HCT116 (cell line): ENCODE data around the gene DGKB. TPM values are rescaled to one million over a fixed set of nuclear protein-coding genes. Genes with fewer than 3 reads are reported as not detected.

ENCODE experiments used
- ATAC-seq: fragments of 200-7000 bp; cut with Tn5 transposase; 2 replicates; pipeline ENCODE4 v1.9.1; 2020; ENCODE audit warnings: mild to moderate bottlenecking, moderate library complexity
- BruUV-seq: library from RNA; stranded (reverse); fragments of 400-500 nt; replicated peaks from 2 replicates; lab custom pipeline; 2021; lab: Mats Ljungman, UMichigan
- CTCF ChIA-PET: fragments of 300-600 bp; sonication (Branson Sonifier 250); formaldehyde crosslinking; loops from one replicate; lab custom pipeline; 2021; ENCODE audit warnings: antibody characterized with exemption; lab: Charles Lee
- POLR2A ChIA-PET: fragments of 300-600, 350-600 bp; sonication (Branson Sonifier 250); formaldehyde crosslinking; loops from one replicate; lab custom pipeline; 2021; ENCODE audit warnings: antibody characterized with exemption; lab: Charles Lee
- RAD21 ChIA-PET, 2 experiments: fragments of 300-600 bp; sonication (Branson Sonifier 250); formaldehyde crosslinking; loops; one replicate each; lab custom pipeline; 2023; ENCODE audit warnings: low total read pairs in 2 of 2; ENCODE audit not compliant: uncharacterized antibody in 2 of 2, unreplicated experiment in 2 of 2, low non-redundant PET in 1 of 2; lab: Charles Lee
- DNase-seq: peaks from one replicate; pipeline ENCODE4 v3.0.0-alpha.2; 2010; ENCODE audit warnings: low read depth, low spot score
- H2AFZ ChIP-seq: fragments of 200-600 bp; shearing (Covaris generic), sonication (generic); 2 replicates; pipeline ENCODE4 v1.6.1; 2017; ENCODE audit warnings: low read depth, mixed run types, mixed read lengths, antibody characterized with exemption, low read length; ENCODE audit not compliant: poor library complexity, severe bottlenecking
- H3K27ac ChIP-seq: 2 replicates; pipeline ENCODE4 v1.5.1; 2012; ENCODE audit warnings: low read depth, low read length
- H3K27me3 ChIP-seq: fragments of 200-600 bp; sonication (generic); 2 replicates; pipeline ENCODE4 v1.6.1; 2016; ENCODE audit warnings: mixed run types, low read length, mixed read lengths; ENCODE audit not compliant: insufficient read depth
- H3K36me3 ChIP-seq, 2 experiments: fragments of 200-500 bp in 1 of 2; fragments of 200-600 bp in 1 of 2; sonication (Bioruptor generic) in 1 of 2; sonication (generic) in 1 of 2; 2 replicates each; pipeline versions ENCODE4 v1.5.1 to v1.6.1; 2014 to 2016; ENCODE audit warnings: low read length in 2 of 2, inconsistent platforms in 1 of 2, mixed read lengths in 1 of 2, mixed run types in 1 of 2; ENCODE audit not compliant: insufficient read depth in 2 of 2, control insufficient read depth in 1 of 2
- H3K4me1 ChIP-seq, 2 experiments: fragments of 200-600 bp in 1 of 2; sonication (generic) in 1 of 2; 2 replicates each; pipeline versions ENCODE4 v1.5.1 to v1.6.1; 2012 to 2017; ENCODE audit warnings: low read length in 2 of 2, inconsistent platforms in 1 of 2, mild to moderate bottlenecking in 1 of 2, mixed read lengths in 1 of 2, mixed run types in 1 of 2, moderate library complexity in 1 of 2; ENCODE audit not compliant: insufficient read depth in 2 of 2, control insufficient read depth in 1 of 2
- H3K4me2 ChIP-seq: fragments of 200-600 bp; sonication (generic); 2 replicates; pipeline ENCODE4 v1.6.1; 2017; ENCODE audit warnings: mixed run types, low read length, mixed read lengths
- H3K4me3 ChIP-seq, 2 experiments: fragments of 200-600 bp in 1 of 2; sonication (generic) in 1 of 2; replicated peaks in 1 of 2; 2 replicates each; pipeline ENCODE4 v1.5.1; 2011 to 2016; ENCODE audit warnings: low read length in 2 of 2, control low read depth in 1 of 2, low read depth in 1 of 2, mild to moderate bottlenecking in 1 of 2, mixed read lengths in 1 of 2, mixed run types in 1 of 2
- H3K79me2 ChIP-seq: fragments of 200-600 bp; sonication (generic); 2 replicates; pipeline ENCODE4 v1.6.1; 2017; ENCODE audit warnings: mild to moderate bottlenecking, mixed run types, low read length, moderate library complexity, mixed read lengths; ENCODE audit not compliant: insufficient read depth
- H3K9ac ChIP-seq: fragments of 200-600 bp; sonication (generic); 2 replicates; pipeline ENCODE4 v1.6.1; 2016; ENCODE audit warnings: low read length, mixed read lengths
- H3K9me2 ChIP-seq: fragments of 200-600 bp; sonication (generic), shearing (Covaris generic); 2 replicates; pipeline ENCODE4 v1.6.1; 2017; ENCODE audit warnings: mixed run types, mild to moderate bottlenecking, moderate library complexity; ENCODE audit not compliant: insufficient read depth
- H3K9me3 ChIP-seq, 2 experiments: fragments of 200-500 bp in 1 of 2; fragments of 200-600 bp in 1 of 2; sonication (Bioruptor generic) in 1 of 2; sonication (generic) in 1 of 2; 2 replicates each; pipeline ENCODE4 v1.6.1; 2014 to 2017; ENCODE audit warnings: low read length in 2 of 2, mixed read lengths in 2 of 2, inconsistent platforms in 1 of 2, low read depth in 1 of 2, mild to moderate bottlenecking in 1 of 2, mixed run types in 1 of 2, moderate library complexity in 1 of 2; ENCODE audit not compliant: control insufficient read depth in 1 of 2, insufficient read depth in 1 of 2
- H4K20me1 ChIP-seq: fragments of 200-600 bp; sonication (generic), shearing (Covaris generic); 2 replicates; pipeline ENCODE4 v1.6.1; 2017; ENCODE audit warnings: mixed run types, mild to moderate bottlenecking, moderate library complexity; ENCODE audit not compliant: insufficient read depth
- CBX3 ChIP-seq: IDR thresholded peaks from 2 replicates; pipeline ENCODE4 v1.6.1; 2012; ENCODE audit warnings: low read depth
- ELF1 ChIP-seq: IDR thresholded peaks from 2 replicates; pipeline ENCODE4 v1.6.1; 2012; ENCODE audit warnings: low read depth, borderline replicate concordance
- EZH2phosphoT487 ChIP-seq: fragments of 200-600 bp; IDR thresholded peaks from 2 replicates; pipeline ENCODE4 v1.6.1; 2018; ENCODE audit warnings: antibody characterized with exemption, borderline replicate concordance
- FOSL1 ChIP-seq: IDR thresholded peaks from 2 replicates; pipeline ENCODE4 v1.6.1; 2012; ENCODE audit warnings: low read depth
- JUND ChIP-seq: IDR thresholded peaks from 2 replicates; pipeline ENCODE4 v1.6.1; 2012
- POLR2A ChIP-seq: IDR thresholded peaks from 2 replicates; pipeline ENCODE4 v1.7.0; 2011; ENCODE audit warnings: borderline replicate concordance; ENCODE audit not compliant: insufficient read depth, insufficient read length; ENCODE audit errors: extremely low read depth
- RAD21 ChIP-seq: IDR thresholded peaks from 2 replicates; pipeline ENCODE4 v1.6.1; 2012; ENCODE audit warnings: low read depth, mild to moderate bottlenecking
- SIN3A ChIP-seq: IDR thresholded peaks from 2 replicates; pipeline ENCODE4 v1.6.1; 2012; ENCODE audit warnings: low read depth
- SRF ChIP-seq: IDR thresholded peaks from 2 replicates; pipeline ENCODE4 v1.6.1; 2012; ENCODE audit warnings: low read depth
- ZFX ChIP-seq: fragments of 450-650 bp; IDR thresholded peaks from 2 replicates; pipeline ENCODE4 v1.6.1; 2017
- intact Hi-C: fragments of 100-400 bp; cut with micrococcal nuclease; formaldehyde crosslinking; loops from 2 replicates; pipeline ENCODE4 v1.10.0; 2022
- total RNA-seq: library from RNA; stranded (reverse); gene quantifications from one replicate; pipeline ENCODE4 v1.2.1, GENCODE V29; 2021; ENCODE audit not compliant: unreplicated experiment
- TF ChIP-seq, protein P1 (sequence below): IDR thresholded peaks from 2 replicates; pipeline ENCODE4 v1.6.1; 2011; ENCODE audit warnings: mild to moderate bottlenecking, low read length, moderate library complexity; ENCODE audit not compliant: insufficient replicate concordance; ENCODE audit errors: extremely low read depth

Gene DGKB
- total RNA-seq, 1 experiment from 2014 or later, result 0.05 TPM

DNA sequence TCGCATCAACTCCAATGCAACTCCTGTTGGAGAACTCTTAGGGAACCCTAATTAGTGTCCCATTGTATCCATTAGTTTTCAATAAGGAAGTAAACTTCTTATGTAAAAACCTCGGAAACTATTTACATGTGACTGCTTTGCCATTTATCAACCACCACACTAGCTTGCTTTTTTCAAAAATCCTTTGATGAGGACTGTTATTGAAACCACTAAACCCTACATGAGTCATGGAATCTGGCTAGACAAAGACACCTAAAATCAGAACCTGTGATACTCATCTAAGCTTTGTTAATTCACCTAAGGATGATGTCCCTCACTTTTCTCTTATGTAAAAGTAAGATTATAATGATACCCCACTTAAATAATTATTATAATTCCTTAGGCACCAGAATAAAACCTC, 499.0 kb downstream of the DGKB start:
- Histone ChIP-seq H3K27ac (no peak overlapping the region), H3K27me3 (no peaks in the 10 kb centered on the region), H3K79me2 (no peaks in the 10 kb centered on the region), H3K4me3 (no peak overlapping the region), H3K9me3 (no peaks in the 10 kb centered on the region), H3K36me3 (no peaks in the 10 kb centered on the region), H4K20me1 (no peaks in the 10 kb centered on the region), H3K4me1 (no peaks in the 10 kb centered on the region), H2AFZ (no peak overlapping the region), H3K9ac (no peak overlapping the region), H3K4me2 (no peak overlapping the region), H3K9me2 (no peaks in the 10 kb centered on the region)
- intact Hi-C loops, result no loop called here
- POLR2A ChIA-PET, result no interaction called here
- ATAC-seq, result no peak
- CTCF ChIA-PET, result no interaction called here
- DNase-seq, result no peak
- no TSS peak for BruUV-seq
- RAD21 ChIA-PET, result no interaction called here
- no peak for TF ChIP-seq RAD21
- TF ChIP-seq JUND, result peak; percentile 24; the same call in 1 of the 2 replicates

DNA sequence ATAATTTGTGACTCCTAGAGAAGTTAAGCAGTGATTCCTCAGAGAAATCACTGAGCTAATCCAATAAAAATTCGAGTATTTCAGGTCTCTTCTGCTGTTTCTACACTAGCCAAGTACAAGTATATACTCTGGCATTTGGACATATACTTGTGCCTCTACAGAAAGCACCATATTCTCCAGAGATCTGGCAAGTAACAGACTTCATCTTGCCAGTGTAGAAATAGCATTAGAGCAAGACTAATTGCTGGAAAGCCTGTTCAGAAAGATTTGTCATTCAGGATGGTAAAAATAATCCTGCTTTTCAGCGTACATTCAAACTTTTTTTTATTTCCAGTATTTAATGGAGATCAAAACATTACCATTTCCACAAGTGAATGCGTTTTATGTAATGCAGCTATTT, 502.3 kb downstream of the DGKB start:
- Histone ChIP-seq H3K9ac (no peak overlapping the region), H3K4me3 (no peak overlapping the region), H4K20me1 (no peaks in the 10 kb centered on the region), H3K9me3 (no peaks in the 10 kb centered on the region), H3K9me2 (no peaks in the 10 kb centered on the region; the same call in 1 of the 2 replicates), H3K27ac (no peak overlapping the region), H2AFZ (no peak overlapping the region), H3K4me1 (no peaks in the 10 kb centered on the region), H3K79me2 (no peaks in the 10 kb centered on the region), H3K36me3 (no peaks in the 10 kb centered on the region), H3K27me3 (no peaks in the 10 kb centered on the region), H3K4me2 (no peak overlapping the region)
- ATAC-seq (no peak), DNase-seq (no peak)
- TF ChIP-seq FOSL1, result no peak
- TF ChIP-seq SIN3A, result no peak
- TF ChIP-seq ZFX, result no peak
- TF ChIP-seq POLR2A, result no peak
- no peak for TF ChIP-seq RAD21
- no peak for TF ChIP-seq SRF
- TF ChIP-seq, protein P1, sequence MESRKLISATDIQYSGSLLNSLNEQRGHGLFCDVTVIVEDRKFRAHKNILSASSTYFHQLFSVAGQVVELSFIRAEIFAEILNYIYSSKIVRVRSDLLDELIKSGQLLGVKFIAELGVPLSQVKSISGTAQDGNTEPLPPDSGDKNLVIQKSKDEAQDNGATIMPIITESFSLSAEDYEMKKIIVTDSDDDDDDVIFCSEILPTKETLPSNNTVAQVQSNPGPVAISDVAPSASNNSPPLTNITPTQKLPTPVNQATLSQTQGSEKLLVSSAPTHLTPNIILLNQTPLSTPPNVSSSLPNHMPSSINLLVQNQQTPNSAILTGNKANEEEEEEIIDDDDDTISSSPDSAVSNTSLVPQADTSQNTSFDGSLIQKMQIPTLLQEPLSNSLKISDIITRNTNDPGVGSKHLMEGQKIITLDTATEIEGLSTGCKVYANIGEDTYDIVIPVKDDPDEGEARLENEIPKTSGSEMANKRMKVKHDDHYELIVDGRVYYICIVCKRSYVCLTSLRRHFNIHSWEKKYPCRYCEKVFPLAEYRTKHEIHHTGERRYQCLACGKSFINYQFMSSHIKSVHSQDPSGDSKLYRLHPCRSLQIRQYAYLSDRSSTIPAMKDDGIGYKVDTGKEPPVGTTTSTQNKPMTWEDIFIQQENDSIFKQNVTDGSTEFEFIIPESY, result no peak
- no peak for TF ChIP-seq EZH2phosphoT487
- TF ChIP-seq ELF1, result no peak
- TF ChIP-seq CBX3, result no peak
- ChIA-PET CTCF (no interaction called here), RAD21 (no interaction called here), POLR2A (no interaction called here)
- intact Hi-C loops, result no loop called here
- no TSS peak for BruUV-seq
